HG03342 (cell line): ENCODE data around the gene CCM2.

Experiments
- ATAC-seq: cut with Tn5 transposase; IDR thresholded peaks from one replicate; pipeline ENCODE4 v1.9.1; 2021; ENCODE audit warnings: mild to moderate bottlenecking, moderate library complexity; ENCODE audit not compliant: unreplicated experiment

The CCM2 gene

GRCh38 chr7:45061352-45061751, 61.4 kb downstream of the CCM2 start:
- no peak for ATAC-seq

GRCh38 chr7:45061806-45062425, 61.9 kb downstream of the CCM2 start:
- no peak for ATAC-seq

GRCh38 chr7:45064047-45064725, 64.2 kb downstream of the CCM2 start:
- ATAC-seq, result no peak

- no peak for ATAC-seq
Observed at GRCh38 chr7:45065031-45065995, 65.3 kb downstream of the CCM2 start.

GRCh38 chr7:45066409-45066808, 66.4 kb downstream of the CCM2 start:
- no peak for ATAC-seq

GRCh38 chr7:45067582-45067981, 67.6 kb downstream of the CCM2 start:
- ATAC-seq, result no peak

- ATAC-seq, result no peak
Observed at GRCh38 chr7:45068236-45069023, 68.4 kb downstream of the CCM2 start.

GRCh38 chr7:45069444-45070253, 69.6 kb downstream of the CCM2 start:
- no peak for ATAC-seq

- no peak for ATAC-seq
Observed at GRCh38 chr7:45070254-45070642, 70.2 kb downstream of the CCM2 start.

GRCh38 chr7:45071528-45071927, 71.5 kb downstream of the CCM2 start:
- no peak for ATAC-seq

- no peak for ATAC-seq
Observed at GRCh38 chr7:45072131-45073030, 72.4 kb downstream of the CCM2 start.

GRCh38 chr7:45073031-45073785, 73.2 kb downstream of the CCM2 start:
- ATAC-seq, result no peak

GRCh38 chr7:45073786-45074527, 74.0 kb downstream of the CCM2 start:
- no peak for ATAC-seq

GRCh38 chr7:45074528-45075354, 74.7 kb downstream of the CCM2 start:
- no peak for ATAC-seq

- no peak for ATAC-seq
Observed at GRCh38 chr7:45075355-45075644, 75.3 kb downstream of the CCM2 start.

GRCh38 chr7:45075871-45076796, 76.1 kb downstream of the CCM2 start:
- ATAC-seq, result no peak
